ENCODE measurements around the gene VWF.

Gene VWF

DNA sequence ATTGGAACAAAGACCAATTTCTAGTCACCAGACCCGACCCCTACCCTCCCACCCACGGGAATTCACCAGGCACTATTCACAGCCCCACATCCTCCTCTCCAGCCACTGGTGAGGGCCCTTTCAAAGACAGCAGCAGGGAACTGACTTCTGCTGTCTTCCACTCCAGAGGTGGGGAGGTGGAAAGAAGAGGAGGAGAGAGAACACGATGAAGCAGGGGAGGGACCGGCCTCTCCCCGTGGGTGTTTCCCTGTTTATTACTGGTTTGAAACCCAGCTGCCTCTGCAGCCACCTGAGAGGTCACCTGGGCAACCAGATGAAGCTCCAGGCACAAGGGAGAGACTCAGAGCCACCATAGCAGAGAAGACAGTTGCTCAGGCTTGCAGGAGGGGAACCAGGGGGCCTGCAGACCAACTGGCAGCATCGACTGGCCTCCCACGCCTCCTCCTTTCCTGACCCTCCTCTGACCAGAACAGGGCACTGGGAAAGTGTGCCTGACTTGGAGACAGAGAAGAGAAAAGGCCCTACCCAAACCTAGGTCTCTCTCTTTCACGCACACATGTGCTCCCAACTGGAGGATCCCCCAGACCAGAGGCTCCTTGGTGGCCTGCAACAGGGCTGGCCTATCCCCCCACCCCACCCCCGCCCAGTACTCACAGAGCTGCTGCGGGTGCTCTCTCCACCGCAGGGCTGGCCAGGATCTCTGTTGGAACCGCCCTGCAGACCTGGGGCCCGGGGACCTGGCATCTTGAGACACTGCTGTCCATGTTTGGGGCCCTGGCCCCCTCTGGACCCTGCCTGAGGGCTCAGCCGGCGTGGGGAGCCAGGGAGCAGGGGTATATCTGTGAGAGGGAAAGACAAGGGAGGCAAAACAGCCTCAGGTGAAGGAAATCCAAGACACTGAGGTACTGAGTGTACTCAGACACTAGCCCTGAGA, 202.2 kb downstream of the VWF start:
- TF ChIP-seq, protein P1, sequence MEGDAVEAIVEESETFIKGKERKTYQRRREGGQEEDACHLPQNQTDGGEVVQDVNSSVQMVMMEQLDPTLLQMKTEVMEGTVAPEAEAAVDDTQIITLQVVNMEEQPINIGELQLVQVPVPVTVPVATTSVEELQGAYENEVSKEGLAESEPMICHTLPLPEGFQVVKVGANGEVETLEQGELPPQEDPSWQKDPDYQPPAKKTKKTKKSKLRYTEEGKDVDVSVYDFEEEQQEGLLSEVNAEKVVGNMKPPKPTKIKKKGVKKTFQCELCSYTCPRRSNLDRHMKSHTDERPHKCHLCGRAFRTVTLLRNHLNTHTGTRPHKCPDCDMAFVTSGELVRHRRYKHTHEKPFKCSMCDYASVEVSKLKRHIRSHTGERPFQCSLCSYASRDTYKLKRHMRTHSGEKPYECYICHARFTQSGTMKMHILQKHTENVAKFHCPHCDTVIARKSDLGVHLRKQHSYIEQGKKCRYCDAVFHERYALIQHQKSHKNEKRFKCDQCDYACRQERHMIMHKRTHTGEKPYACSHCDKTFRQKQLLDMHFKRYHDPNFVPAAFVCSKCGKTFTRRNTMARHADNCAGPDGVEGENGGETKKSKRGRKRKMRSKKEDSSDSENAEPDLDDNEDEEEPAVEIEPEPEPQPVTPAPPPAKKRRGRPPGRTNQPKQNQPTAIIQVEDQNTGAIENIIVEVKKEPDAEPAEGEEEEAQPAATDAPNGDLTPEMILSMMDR (IDR thresholded peaks at IDR 0.05): no peak
- Histone ChIP-seq H3K4me2 (ENCODE audit: low read length) (no peak overlapping the region), H3K4me3 (ENCODE audit: low read depth, low read length) (no peak overlapping the region), H3K9ac (no peak overlapping the region), H3K79me2 (no peaks in the 10 kb centered on the region), H3K27ac (no peak overlapping the region), H3K36me3 (ENCODE audit: control insufficient read depth, insufficient read depth, low read length) (no peaks in the 10 kb centered on the region), H3K27me3 (ENCODE audit: control insufficient read depth, insufficient read depth, low read length) (no peaks in the 10 kb centered on the region), H3K9me3 (ENCODE audit: control insufficient read depth, low read length) (no peaks in the 10 kb centered on the region), H3K4me1 (no peaks in the 10 kb centered on the region), H2AFZ (no peak overlapping the region)

DNA sequence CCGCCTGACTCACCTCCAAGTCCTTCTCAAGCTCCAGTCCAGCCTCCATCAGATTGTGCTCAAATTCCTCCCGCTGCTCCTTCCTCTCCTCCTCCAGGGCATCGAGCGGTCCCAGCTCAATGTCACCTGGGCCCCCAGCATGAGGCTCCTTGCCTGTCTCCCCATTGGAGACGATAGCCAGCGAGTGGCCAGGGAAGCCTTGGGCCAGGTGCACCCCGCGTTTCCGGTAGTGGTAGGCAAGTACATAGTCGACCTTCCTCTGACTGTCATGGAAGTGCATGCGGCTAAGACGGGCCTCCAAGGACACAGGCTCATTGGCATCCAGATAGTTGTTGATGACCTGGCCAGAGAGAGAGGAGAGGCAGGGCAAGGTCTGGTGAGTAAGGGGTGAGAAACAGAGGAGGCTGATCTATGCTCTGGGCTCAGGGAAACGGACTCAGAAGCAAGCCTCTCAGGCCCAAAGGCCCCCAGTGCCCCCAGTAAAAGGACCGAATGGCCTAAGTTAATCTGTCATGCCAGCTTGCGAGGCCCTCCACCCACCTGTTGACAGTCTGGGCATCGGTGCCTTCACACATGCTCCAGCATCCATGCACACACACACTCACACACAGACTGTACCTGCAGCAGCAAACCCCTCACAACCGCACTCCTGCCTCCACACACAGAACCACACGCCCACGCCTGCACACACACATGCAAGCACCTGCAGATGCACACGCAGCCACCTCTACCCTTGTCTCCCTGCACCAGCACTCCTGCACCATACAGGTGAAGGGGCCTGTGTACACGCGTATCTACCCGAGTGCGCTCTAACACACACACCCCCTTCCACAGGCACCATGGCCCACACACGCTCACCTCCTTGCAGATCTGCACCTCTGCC, 203.2 kb downstream of the VWF start:
- no peak overlapping the region for H2AFZ ChIP-seq

DNA sequence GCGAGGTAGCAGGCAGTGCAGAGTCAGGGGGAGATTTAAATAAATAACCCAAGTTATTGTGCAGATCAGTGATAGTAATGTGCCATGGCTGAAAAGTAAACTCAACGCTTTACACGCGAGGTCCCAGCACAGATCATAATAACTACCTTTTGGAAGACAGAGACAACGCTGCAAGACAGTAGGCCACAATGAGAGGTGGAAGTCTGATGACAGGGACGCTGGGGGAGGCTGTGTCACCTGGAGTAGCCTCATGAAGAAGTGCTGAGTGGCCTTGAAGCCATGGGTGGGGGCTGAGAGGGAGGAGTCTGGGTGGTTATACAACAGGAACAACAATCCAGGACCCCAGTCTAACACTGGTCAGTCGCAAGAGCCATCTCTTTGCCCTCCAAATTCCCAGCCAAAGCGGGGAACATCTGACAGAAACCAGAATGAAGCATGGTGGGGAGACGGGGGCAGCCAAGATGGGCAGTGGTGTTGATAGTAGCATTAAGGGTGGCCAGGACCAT, 207.6 kb downstream of the VWF start:
- H3K4me2 ChIP-seq (ENCODE audit: low read length): no peak overlapping the region
- H2AFZ ChIP-seq: no peak overlapping the region
- no peak overlapping the region for H3K4me3 ChIP-seq (ENCODE audit: low read depth, low read length)
- TF ChIP-seq, protein P1 (IDR thresholded peaks at IDR 0.05): no peak
- H3K36me3 ChIP-seq (ENCODE audit: control insufficient read depth, insufficient read depth, low read length): no peaks in the 10 kb centered on the region
- no peak overlapping the region for H3K9ac ChIP-seq
- H3K27ac ChIP-seq: no peak overlapping the region
- no peaks in the 10 kb centered on the region for H3K27me3 ChIP-seq (ENCODE audit: control insufficient read depth, insufficient read depth, low read length)
- no peaks in the 10 kb centered on the region for H3K79me2 ChIP-seq
- H3K9me3 ChIP-seq (ENCODE audit: control insufficient read depth, low read length): no peaks in the 10 kb centered on the region
- H3K4me1 ChIP-seq: no peaks in the 10 kb centered on the region

More for the DNA sequence above, 203.2 kb downstream of the VWF start:
- Histone ChIP-seq H3K27me3 (ENCODE audit: control insufficient read depth, insufficient read depth, low read length) (no peaks in the 10 kb centered on the region), H3K4me2 (ENCODE audit: low read length) (no peak overlapping the region), H3K36me3 (ENCODE audit: control insufficient read depth, insufficient read depth, low read length) (no peaks in the 10 kb centered on the region), H3K9ac (no peak overlapping the region), H3K27ac (no peak overlapping the region), H3K9me3 (ENCODE audit: control insufficient read depth, low read length) (no peaks in the 10 kb centered on the region), H3K4me1 (no peaks in the 10 kb centered on the region), H3K79me2 (no peaks in the 10 kb centered on the region), H3K4me3 (ENCODE audit: low read depth, low read length) (no peak overlapping the region)
- TF ChIP-seq, protein P1 (IDR thresholded peaks at IDR 0.05): no peak

DNA sequence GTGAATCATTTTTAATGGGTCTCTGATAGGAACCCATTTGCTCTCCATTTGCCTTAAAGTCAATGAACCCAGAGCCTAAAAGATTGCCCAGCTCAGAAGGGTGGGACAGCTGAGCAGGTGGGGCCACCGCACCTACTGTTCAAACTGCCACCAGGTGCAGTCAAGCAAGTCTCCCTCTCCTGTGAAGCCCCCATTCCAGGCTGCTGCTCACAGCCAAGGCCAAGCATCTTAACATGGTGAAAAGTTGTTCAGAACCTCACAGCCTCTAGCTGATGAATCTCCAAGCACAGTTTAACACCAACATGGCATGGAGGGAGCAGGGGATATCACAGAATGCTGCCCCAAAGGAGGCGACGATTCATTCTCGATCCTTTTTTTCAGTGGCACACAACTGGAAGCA, 209.0 kb downstream of the VWF start:
- Histone ChIP-seq H3K9ac (no peak overlapping the region), H3K27me3 (ENCODE audit: control insufficient read depth, insufficient read depth, low read length) (no peaks in the 10 kb centered on the region), H3K4me3 (ENCODE audit: low read depth, low read length) (no peak overlapping the region), H3K4me1 (no peaks in the 10 kb centered on the region), H2AFZ (no peak overlapping the region), H3K79me2 (no peaks in the 10 kb centered on the region), H3K36me3 (ENCODE audit: control insufficient read depth, insufficient read depth, low read length) (no peaks in the 10 kb centered on the region), H3K9me3 (ENCODE audit: control insufficient read depth, low read length) (no peaks in the 10 kb centered on the region), H3K4me2 (ENCODE audit: low read length) (no peak overlapping the region), H3K27ac (no peak overlapping the region)
- TF ChIP-seq, protein P1 (IDR thresholded peaks at IDR 0.05): no peak
